Mesenchymal stem cell (in vitro differentiated cells and primary cell): ENCODE results near the gene MRPL39.

Source experiments
- DNase-seq: peaks from one replicate; pipeline ENCODE4 v3.0.0-alpha.2; 2013
- H2AFZ ChIP-seq: one replicate; pipeline ENCODE4 v1.6.1; 2013; ENCODE audit warnings: low read depth, mild to moderate bottlenecking, control low read depth, inconsistent platforms, low read length, moderate library complexity
- H2AK5ac ChIP-seq: 2 replicates; pipeline ENCODE4 v1.6.1; 2013; ENCODE audit warnings: low read length, moderate library complexity, mild to moderate bottlenecking, inconsistent platforms; ENCODE audit not compliant: severe bottlenecking
- H2BK120ac ChIP-seq: one replicate; pipeline ENCODE4 v1.6.1; 2013; ENCODE audit warnings: low read depth, mild to moderate bottlenecking, inconsistent platforms, low read length, moderate library complexity
- H2BK12ac ChIP-seq, 2 experiments: one replicate each; pipeline ENCODE4 v1.6.1; 2013; ENCODE audit warnings: inconsistent platforms in 2 of 2, low read length in 2 of 2, mild to moderate bottlenecking in 2 of 2, moderate library complexity in 2 of 2, control low read depth in 1 of 2
- H2BK15ac ChIP-seq: one replicate; pipeline ENCODE4 v1.6.1; 2013; ENCODE audit warnings: mild to moderate bottlenecking, low read depth, inconsistent platforms; ENCODE audit not compliant: poor library complexity, severe bottlenecking
- H2BK5ac ChIP-seq: 2 replicates; pipeline ENCODE4 v1.6.1; 2013; ENCODE audit warnings: low read depth, mild to moderate bottlenecking, low read length, control low read depth, inconsistent platforms; ENCODE audit not compliant: poor library complexity, severe bottlenecking
- H3K14ac ChIP-seq, 2 experiments: one replicate each; pipeline ENCODE4 v1.6.1; 2013; ENCODE audit warnings: inconsistent platforms in 2 of 2, low read length in 2 of 2, control low read depth in 1 of 2, mild to moderate bottlenecking in 1 of 2, moderate library complexity in 1 of 2
- H3K18ac ChIP-seq, 2 experiments: one replicate each; pipeline ENCODE4 v1.6.1; 2013; ENCODE audit warnings: inconsistent platforms in 2 of 2, low read length in 2 of 2, control low read depth in 1 of 2, low read depth in 1 of 2, mild to moderate bottlenecking in 1 of 2
- H3K23ac ChIP-seq, 2 experiments: one replicate each; pipeline ENCODE4 v1.6.1; 2013; ENCODE audit warnings: inconsistent platforms in 2 of 2, low read length in 2 of 2, mild to moderate bottlenecking in 2 of 2, moderate library complexity in 2 of 2, control low read depth in 1 of 2
- H3K27ac ChIP-seq: 2 replicates; pipeline ENCODE4 v1.5.1; 2013; ENCODE audit warnings: mild to moderate bottlenecking, moderate library complexity, low read length, control low read depth, inconsistent platforms; ENCODE audit not compliant: poor library complexity, severe bottlenecking
- H3K27me3 ChIP-seq, 2 experiments: 2 replicates each; pipeline versions ENCODE4 v1.6.1 to v1.7.0; 2013; ENCODE audit warnings: low read length in 2 of 2, mild to moderate bottlenecking in 2 of 2, moderate library complexity in 2 of 2, control low read depth in 1 of 2, inconsistent platforms in 1 of 2; ENCODE audit not compliant: control insufficient read depth in 1 of 2, insufficient read depth in 1 of 2
- H3K36me3 ChIP-seq, 2 experiments: 2 replicates each; pipeline versions ENCODE4 v1.6.1 to v1.7.0; 2013; ENCODE audit warnings: low read length in 2 of 2, control low read depth in 1 of 2, inconsistent platforms in 1 of 2, low read depth in 1 of 2, mild to moderate bottlenecking in 1 of 2; ENCODE audit not compliant: insufficient read depth in 2 of 2, control insufficient read depth in 1 of 2
- H3K4ac ChIP-seq, 2 experiments: one replicate each; pipeline ENCODE4 v1.6.1; 2013; ENCODE audit warnings: inconsistent platforms in 2 of 2, low read length in 2 of 2, mild to moderate bottlenecking in 2 of 2, moderate library complexity in 2 of 2, control low read depth in 1 of 2, low read depth in 1 of 2
- H3K4me1 ChIP-seq: 2 replicates; pipeline ENCODE4 v1.6.1; 2013; ENCODE audit warnings: low read depth, low read length, control low read depth; ENCODE audit not compliant: control insufficient read depth, insufficient read depth
- H3K4me2 ChIP-seq: 2 replicates; pipeline ENCODE4 v1.6.1; 2013; ENCODE audit warnings: low read length, mild to moderate bottlenecking, inconsistent platforms; ENCODE audit not compliant: poor library complexity, severe bottlenecking
- H3K4me3 ChIP-seq, 2 experiments: 2 replicates each; pipeline versions ENCODE4 v1.5.1 to v1.7.0; 2013; ENCODE audit warnings: low read length in 2 of 2, mild to moderate bottlenecking in 2 of 2, control low read depth in 1 of 2, low read depth in 1 of 2; ENCODE audit not compliant: insufficient read depth in 1 of 2
- H3K79me1 ChIP-seq: replicated peaks from 2 replicates; pipeline ENCODE4 v1.6.1; 2013; ENCODE audit warnings: mild to moderate bottlenecking, control low read depth, low read length, inconsistent platforms; ENCODE audit not compliant: poor library complexity, severe bottlenecking
- H3K9ac ChIP-seq: 2 replicates; pipeline ENCODE4 v1.7.0; 2013; ENCODE audit warnings: mild to moderate bottlenecking, low read length, moderate library complexity
- H3K9me3 ChIP-seq: 2 replicates; pipeline ENCODE4 v1.7.0; 2013; ENCODE audit warnings: mild to moderate bottlenecking, low read length; ENCODE audit not compliant: control insufficient read depth
- H4K8ac ChIP-seq: one replicate; pipeline ENCODE4 v1.6.1; 2013; ENCODE audit warnings: inconsistent platforms, mild to moderate bottlenecking, low read length, moderate library complexity
- H4K91ac ChIP-seq: one replicate; pipeline ENCODE4 v1.6.1; 2013; ENCODE audit warnings: mild to moderate bottlenecking, low read length, inconsistent platforms
- WGBS: methylation state at CpG from one replicate; pipeline ENCODE4 v1.1.7; 2013; ENCODE audit warnings: mixed read lengths; 5-methylcytosine and 5-hydroxymethylcytosine counted together

The MRPL39 gene

DNA sequence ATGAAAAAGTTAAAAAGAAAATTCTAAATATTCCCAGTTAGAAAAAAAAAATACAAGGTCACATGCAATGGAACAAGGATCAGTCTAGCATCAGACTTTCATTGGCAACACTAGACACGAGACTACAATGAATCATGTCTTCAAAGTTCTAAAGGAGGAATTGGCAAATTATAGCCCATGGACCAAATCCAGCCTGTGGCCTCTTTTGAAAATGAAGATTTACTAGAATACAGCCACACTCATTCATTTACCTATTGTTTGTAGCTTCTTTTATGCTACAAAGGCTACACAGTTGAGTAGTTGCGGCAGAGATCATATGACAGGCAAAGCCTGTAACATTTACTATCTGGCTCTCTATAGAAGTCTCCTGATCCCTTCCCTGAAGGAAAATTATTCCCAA lies 71.4 kb downstream of the MRPL39 start:
- Histone ChIP-seq H3K27ac (no peak overlapping the region), H2BK120ac (no peak overlapping the region), H3K27me3 (no peaks in the 10 kb centered on the region), H4K8ac (no peak overlapping the region), H2BK5ac (no peak overlapping the region), H3K9ac (no peak overlapping the region), H2BK12ac (no peak overlapping the region), H3K4ac (no peak overlapping the region), H2BK15ac (no peak overlapping the region), H3K23ac (no peak overlapping the region), H3K36me3 (no peaks in the 10 kb centered on the region), H3K79me1 (no peaks in the 10 kb centered on the region), H3K4me3 (no peak overlapping the region), H3K14ac (no peak overlapping the region), H3K9me3 (peaks cover 34% of the 10 kb centered on the region), H3K18ac (no peak overlapping the region), H2AFZ (no peak overlapping the region), H3K4me1 (peaks cover 4% of the 10 kb centered on the region), H3K4me2 (no peak overlapping the region), H2AK5ac (no peak overlapping the region), H4K91ac (no peak overlapping the region)
- DNase-seq = no peak
- 83% methylated on average over 2 of the region's 2 CpGs for WGBS
